Body of pancreas (tissue), 4 donors: Measurements from ENCODE around the gene NKAIN2.

Experiments
- CTCF ChIP-seq, 7 experiments: fragments of 450-650 bp in 4 of 7; fragments of 200-600 bp in 3 of 7; sonication (generic) in 3 of 7; IDR thresholded peaks; one replicate each; pipeline ENCODE4 v1.5.1; 2016 to 2019; ENCODE audit warnings: antibody characterized with exemption in 7 of 7
- POLR2A ChIP-seq, 3 donors: fragments of 450-650 bp; IDR thresholded peaks; one replicate each; pipeline ENCODE4 v1.6.1; 2016; ENCODE audit warnings: antibody characterized with exemption in 3 of 3, mild to moderate bottlenecking in 2 of 3

- TF ChIP-seq POLR2A (IDR thresholded peaks at IDR 0.05) (no peak), CTCF (IDR thresholded peaks at IDR 0.05) (no peak)
These were observed 864.4 kb downstream of the NKAIN2 start for GRCh38 chr6:124668028-124668427.
